Gastroesophageal sphincter (tissue), 4 donors: ENCODE data around the gene PCSK7. TPM values are rescaled to one million over a fixed set of nuclear protein-coding genes. Genes with fewer than 3 reads are reported as not detected.

Experiments
- ATAC-seq: fragments of 150-250 bp; one replicate; pipeline ENCODE4 v1.9.1; 2016; ENCODE audit warnings: mild to moderate bottlenecking, moderate library complexity
- H3K27ac ChIP-seq, 4 donors: fragments of 200-600 bp; sonication (generic) in 3 of 4; 1 replicate in 3 of 4; 2 replicates in 1 of 4; pipeline ENCODE4 v1.5.1; 2016 to 2019
- H3K27me3 ChIP-seq: fragments of 200-600 bp; sonication (generic); one replicate; pipeline ENCODE4 v1.5.1; 2019
- H3K36me3 ChIP-seq, 2 donors: fragments of 200-600 bp; sonication (generic); one replicate each; pipeline ENCODE4 v1.5.1; 2019; ENCODE audit warnings: control low read depth in 1 of 2
- H3K4me1 ChIP-seq, 3 donors: fragments of 200-600 bp; sonication (generic); 1 replicate in 2 of 3; 2 replicates in 1 of 3; pipeline ENCODE4 v1.5.1; 2016 to 2019; ENCODE audit warnings: control low read depth in 2 of 3
- H3K4me3 ChIP-seq, 2 donors: fragments of 200-600 bp; sonication (generic); one replicate each; pipeline ENCODE4 v1.5.1; 2019; ENCODE audit warnings: mild to moderate bottlenecking in 1 of 2, moderate library complexity in 1 of 2
- H3K9me3 ChIP-seq, 3 donors: fragments of 200-600 bp; sonication (generic); one replicate each; pipeline ENCODE4 v1.5.1; 2017 to 2019; ENCODE audit warnings: control low read depth in 2 of 3
- EP300 ChIP-seq: sonication (generic); formaldehyde crosslinking; IDR thresholded peaks from one replicate; pipeline ENCODE4 v1.6.1; 2017; ENCODE audit warnings: antibody characterized with exemption, mild to moderate bottlenecking
- POLR2A ChIP-seq, 2 donors: fragments of 450-650 bp; IDR thresholded peaks; one replicate each; pipeline ENCODE4 v1.6.1; 2017; ENCODE audit warnings: antibody characterized with exemption in 2 of 2, mild to moderate bottlenecking in 2 of 2, moderate library complexity in 1 of 2
- POLR2AphosphoS5 ChIP-seq: sonication (generic); formaldehyde crosslinking; IDR thresholded peaks from one replicate; pipeline ENCODE4 v1.6.1; 2017; ENCODE audit warnings: antibody characterized with exemption
- WGBS, 2 donors: methylation state at CpG; one replicate each; pipeline ENCODE4 v1.1.5; 2018; ENCODE audit warnings: low coverage in 1 of 2; 5-methylcytosine and 5-hydroxymethylcytosine counted together
- total RNA-seq, 4 donors: library from RNA; depleted of rRNA; stranded (reverse); fragments of >200 nt; gene quantifications; one replicate each; pipeline ENCODE4 v1.1.0, GENCODE V29; 2016
- TF ChIP-seq, protein P1 (sequence below), 4 experiments: fragments of 200-600 bp in 2 of 4; fragments of 450-650 bp in 2 of 4; sonication (generic) in 1 of 4; IDR thresholded peaks; one replicate each; pipeline ENCODE4 v1.5.1; 2017 to 2019; ENCODE audit warnings: antibody characterized with exemption in 4 of 4, mild to moderate bottlenecking in 2 of 4, moderate library complexity in 2 of 4

The PCSK7 gene
- total RNA-seq, 4 donors from 2014 or later = 28.9 to 40.5 (median 35.3) TPM

DNA sequence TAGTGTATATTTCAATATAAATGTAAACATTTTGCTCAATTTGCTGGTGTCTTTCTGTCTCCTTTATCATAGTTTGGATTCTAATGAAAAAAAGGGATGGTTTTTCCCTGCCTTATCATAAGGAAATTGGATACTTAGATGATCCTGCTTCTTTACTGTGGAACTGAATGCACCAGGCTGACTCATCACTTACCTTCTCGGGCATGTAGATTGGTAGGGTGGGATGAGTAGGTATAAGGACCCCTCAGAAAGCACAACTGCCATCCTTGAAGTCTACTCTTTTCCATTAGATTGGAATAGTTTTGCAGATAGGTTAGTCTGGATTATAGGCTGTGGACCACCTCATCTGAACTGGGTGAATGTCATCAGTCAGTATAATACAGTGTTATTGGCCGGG is 60.9 kb downstream of the PCSK7 start:
- H3K36me3 ChIP-seq = peaks cover 0 to 60% of the 10 kb centered on the region in 2 donors
- WGBS, 2 donors = 83 to 90% methylated on average over 1 to 2 of the region's 2 CpGs
- no peaks in the 10 kb centered on the region for H3K27me3 ChIP-seq
- H3K4me3 ChIP-seq = no peak overlapping the region
- no peak for ATAC-seq
- TF ChIP-seq EP300 (no peak), POLR2AphosphoS5 (no peak), POLR2A (IDR thresholded peaks at IDR 0.05) (no peak)
- TF ChIP-seq, protein P1, sequence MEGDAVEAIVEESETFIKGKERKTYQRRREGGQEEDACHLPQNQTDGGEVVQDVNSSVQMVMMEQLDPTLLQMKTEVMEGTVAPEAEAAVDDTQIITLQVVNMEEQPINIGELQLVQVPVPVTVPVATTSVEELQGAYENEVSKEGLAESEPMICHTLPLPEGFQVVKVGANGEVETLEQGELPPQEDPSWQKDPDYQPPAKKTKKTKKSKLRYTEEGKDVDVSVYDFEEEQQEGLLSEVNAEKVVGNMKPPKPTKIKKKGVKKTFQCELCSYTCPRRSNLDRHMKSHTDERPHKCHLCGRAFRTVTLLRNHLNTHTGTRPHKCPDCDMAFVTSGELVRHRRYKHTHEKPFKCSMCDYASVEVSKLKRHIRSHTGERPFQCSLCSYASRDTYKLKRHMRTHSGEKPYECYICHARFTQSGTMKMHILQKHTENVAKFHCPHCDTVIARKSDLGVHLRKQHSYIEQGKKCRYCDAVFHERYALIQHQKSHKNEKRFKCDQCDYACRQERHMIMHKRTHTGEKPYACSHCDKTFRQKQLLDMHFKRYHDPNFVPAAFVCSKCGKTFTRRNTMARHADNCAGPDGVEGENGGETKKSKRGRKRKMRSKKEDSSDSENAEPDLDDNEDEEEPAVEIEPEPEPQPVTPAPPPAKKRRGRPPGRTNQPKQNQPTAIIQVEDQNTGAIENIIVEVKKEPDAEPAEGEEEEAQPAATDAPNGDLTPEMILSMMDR (IDR thresholded peaks at IDR 0.05) = no peak
- H3K27ac ChIP-seq = peak overlapping the region in 2 of 4 donors; percentile 14 to 31
- peaks cover 0 to 42% (median 0%) of the 10 kb centered on the region in 3 donors for H3K4me1 ChIP-seq
- no peaks in the 10 kb centered on the region for H3K9me3 ChIP-seq

DNA sequence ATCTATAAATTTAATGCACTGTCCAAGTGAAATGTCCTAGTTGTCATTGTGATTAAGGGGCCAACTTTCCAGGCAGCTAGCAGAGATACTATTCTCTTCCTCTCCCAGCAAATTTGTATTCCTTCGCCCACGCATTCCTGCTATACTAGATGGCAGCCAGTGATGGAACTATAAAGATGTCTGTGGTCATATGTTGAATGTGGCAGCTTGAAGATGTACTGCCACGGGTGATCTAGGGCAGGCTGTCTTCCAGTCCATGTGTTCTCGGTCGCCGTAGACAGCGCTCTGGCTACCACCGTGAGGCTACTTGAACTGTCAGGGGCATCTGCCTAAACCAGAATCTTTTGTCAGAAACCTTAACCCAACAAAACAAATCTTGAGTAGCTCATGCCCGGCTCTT is 61.7 kb downstream of the PCSK7 start:
- Histone ChIP-seq H3K4me3 (no peak overlapping the region), H3K27me3 (no peaks in the 10 kb centered on the region), H3K4me1 (peaks cover 0 to 36% (median 0%) of the 10 kb centered on the region in 3 donors), H3K9me3 (no peaks in the 10 kb centered on the region), H3K27ac (no peak overlapping the region), H3K36me3 (peaks cover 0 to 68% of the 10 kb centered on the region in 2 donors)
- 61 to 73% methylated on average over 9 of the region's 9 CpGs for WGBS, 2 donors
- ATAC-seq = no peak
- TF ChIP-seq EP300 (no peak), POLR2A (IDR thresholded peaks at IDR 0.05) (no peak), POLR2AphosphoS5 (no peak)
- TF ChIP-seq, protein P1 (IDR thresholded peaks at IDR 0.05) = no peak

DNA sequence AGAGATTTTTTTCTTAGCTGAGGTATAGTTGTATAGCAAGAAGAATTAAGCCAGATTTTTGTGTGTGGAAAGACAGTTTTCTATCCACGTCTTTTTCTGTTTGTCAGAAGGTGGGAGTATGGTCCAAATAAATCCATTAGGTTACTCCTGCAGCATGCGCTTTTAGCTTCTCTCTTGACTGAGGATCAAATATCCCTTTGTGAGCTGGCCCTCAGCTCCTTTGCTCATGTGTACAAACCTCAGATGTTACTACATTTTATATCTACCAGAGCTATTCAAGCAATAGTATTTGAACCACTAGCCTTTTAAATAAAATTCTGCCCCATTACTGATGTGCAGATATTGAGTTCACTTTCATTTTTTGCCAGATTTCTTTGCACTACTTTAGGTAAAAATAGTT is 62.1 kb downstream of the PCSK7 start:
- Histone ChIP-seq H3K4me1 (peaks cover 0 to 36% (median 0%) of the 10 kb centered on the region in 3 donors), H3K27ac (no peak overlapping the region), H3K9me3 (no peaks in the 10 kb centered on the region), H3K27me3 (no peaks in the 10 kb centered on the region), H3K36me3 (peaks cover 0 to 73% of the 10 kb centered on the region in 2 donors), H3K4me3 (no peak overlapping the region)
- WGBS, 2 donors = 58 to 69% methylated on average over 2 of the region's 2 CpGs
- TF ChIP-seq, protein P1 (IDR thresholded peaks at IDR 0.05) = no peak
- no peak for TF ChIP-seq POLR2A (IDR thresholded peaks at IDR 0.05)
- TF ChIP-seq EP300 = no peak
- TF ChIP-seq POLR2AphosphoS5 = no peak
- no peak for ATAC-seq

DNA sequence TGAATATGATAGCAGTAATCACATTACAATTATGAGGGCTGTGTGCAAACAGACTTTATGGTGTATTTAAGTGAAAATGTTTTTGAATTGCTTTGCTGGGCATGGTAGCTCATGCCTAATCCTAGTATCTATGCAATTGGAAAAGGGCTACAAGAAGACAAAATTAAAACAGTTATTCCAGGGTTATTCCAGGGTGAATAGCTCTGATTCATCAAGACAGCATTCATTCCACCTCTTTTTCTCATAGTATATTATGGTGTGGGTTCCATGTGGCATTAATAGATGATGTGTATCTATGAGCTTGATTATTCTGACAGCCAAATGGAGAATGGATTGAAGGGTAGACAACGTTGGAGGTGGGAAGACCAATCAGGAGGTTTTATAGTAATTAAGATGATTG is 65.4 kb downstream of the PCSK7 start:
- Histone ChIP-seq H3K4me3 (no peak overlapping the region), H3K27ac (no peak overlapping the region), H3K4me1 (peaks cover 0 to 20% (median 0%) of the 10 kb centered on the region in 3 donors), H3K36me3 (peaks cover 0 to 98% of the 10 kb centered on the region in 2 donors), H3K27me3 (no peaks in the 10 kb centered on the region), H3K9me3 (no peaks in the 10 kb centered on the region)
- 50% methylated on average over 1 of the region's 1 CpG for WGBS, 2 donors
- TF ChIP-seq POLR2A (IDR thresholded peaks at IDR 0.05) (no peak), EP300 (no peak), POLR2AphosphoS5 (no peak)
- TF ChIP-seq, protein P1 (IDR thresholded peaks at IDR 0.05) = no peak
- ATAC-seq = no peak

DNA sequence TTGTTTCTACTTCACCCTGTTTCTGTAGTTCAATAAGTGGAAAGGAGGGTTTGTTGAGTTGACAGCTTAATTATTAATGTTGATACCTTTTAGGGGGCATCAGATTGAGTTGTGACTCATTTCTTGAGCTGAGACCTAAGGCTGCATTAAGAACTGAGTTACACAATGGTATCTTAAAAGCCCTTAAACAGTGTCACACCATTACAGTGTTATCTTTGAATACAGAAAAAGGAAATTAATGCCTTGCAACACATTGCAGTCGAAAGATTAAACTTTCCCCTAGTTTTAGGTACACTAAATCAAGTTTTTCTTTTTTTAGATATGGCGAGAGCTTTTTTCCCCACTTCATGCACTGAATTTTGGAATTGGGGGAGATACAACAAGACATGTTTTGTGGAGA is 71.0 kb downstream of the PCSK7 start:
- 69 to 100% methylated on average over 2 of the region's 2 CpGs for WGBS, 2 donors
- Histone ChIP-seq H3K27ac (no peak overlapping the region), H3K4me1 (peaks cover 0 to 46% (median 0%) of the 10 kb centered on the region in 3 donors), H3K27me3 (no peaks in the 10 kb centered on the region), H3K9me3 (no peaks in the 10 kb centered on the region), H3K36me3 (peaks cover 0 to 71% of the 10 kb centered on the region in 2 donors), H3K4me3 (no peak overlapping the region)
- no peak for TF ChIP-seq POLR2AphosphoS5
- TF ChIP-seq EP300 = no peak
- TF ChIP-seq POLR2A (IDR thresholded peaks at IDR 0.05) = no peak
- TF ChIP-seq, protein P1 (IDR thresholded peaks at IDR 0.05) = no peak
- ATAC-seq = no peak
